GM19099 (cell line): ENCODE measurements around the gene GPR50.

Source experiments
- POLR2A ChIP-seq: IDR thresholded peaks from 3 replicates; pipeline ENCODE4 v1.6.1; 2011; ENCODE audit warnings: low read depth; ENCODE audit not compliant: insufficient read length; ENCODE audit errors: extremely low read depth

GPR50 gene

GRCh38 chrX:151181088-151181487, 4.7 kb downstream of the GPR50 start:
- TF ChIP-seq POLR2A: no peak

DNA sequence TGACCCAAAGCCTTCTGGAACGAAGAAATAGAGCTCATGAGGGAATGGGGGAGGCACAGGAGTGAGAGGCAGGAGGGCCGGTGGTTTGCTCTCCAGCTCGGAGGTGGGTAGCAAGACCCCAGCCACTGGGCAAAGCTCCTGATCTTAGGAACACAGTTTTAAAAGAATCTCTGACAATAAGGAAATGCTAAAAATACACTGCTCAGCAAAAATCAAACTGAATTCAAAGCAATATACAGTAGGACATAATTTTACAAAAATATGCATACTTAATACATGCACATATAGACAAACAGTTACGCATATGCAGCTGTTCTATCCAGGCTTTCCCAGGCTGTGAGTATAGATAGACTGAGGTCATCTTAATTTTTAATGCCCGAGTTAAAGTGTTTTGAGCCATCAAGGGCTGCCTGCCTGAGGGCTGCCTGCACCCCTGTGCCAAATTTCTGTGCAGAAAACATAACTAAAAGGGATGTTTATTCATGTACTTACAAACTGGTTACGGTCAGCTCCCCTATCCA, 6.9 kb downstream of the GPR50 start:
- TF ChIP-seq POLR2A: no peak

DNA sequence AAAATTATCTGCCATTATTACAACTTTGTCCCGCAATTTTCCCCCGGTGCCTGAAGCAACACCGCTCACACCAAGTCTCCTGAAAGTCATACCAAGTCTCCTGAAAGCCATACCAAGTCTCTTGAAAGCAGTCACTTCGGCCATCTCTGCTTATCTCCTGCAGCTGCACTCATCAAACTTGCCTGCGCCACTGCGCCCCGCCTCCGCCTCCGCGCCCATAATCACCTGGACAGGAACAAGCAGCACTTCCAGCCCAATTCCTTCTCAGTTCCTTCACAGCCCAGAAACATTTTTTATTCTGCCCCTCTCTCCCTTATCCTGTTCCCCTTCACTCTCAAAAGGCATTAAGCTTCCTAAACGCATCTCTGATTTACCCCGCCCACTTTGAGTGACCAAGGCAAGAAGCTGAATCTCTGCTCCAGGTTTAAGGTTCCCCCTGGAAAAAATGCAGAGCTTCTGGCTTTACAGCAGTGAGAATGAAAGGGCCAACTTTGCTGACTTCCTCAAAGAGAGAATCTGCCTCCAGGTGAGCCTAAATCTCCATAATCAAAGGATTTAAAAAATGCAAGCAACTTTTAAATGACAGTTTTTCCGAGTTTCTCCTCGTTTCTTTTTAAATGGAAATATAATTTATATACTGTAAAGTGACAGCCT, 7.7 kb downstream of the GPR50 start:
- TF ChIP-seq POLR2A: no peak

GRCh38 chrX:151184705-151185104, 8.3 kb downstream of the GPR50 start:
- no peak for TF ChIP-seq POLR2A

GRCh38 chrX:151206871-151207270, 30.5 kb downstream of the GPR50 start:
- no peak for TF ChIP-seq POLR2A

DNA sequence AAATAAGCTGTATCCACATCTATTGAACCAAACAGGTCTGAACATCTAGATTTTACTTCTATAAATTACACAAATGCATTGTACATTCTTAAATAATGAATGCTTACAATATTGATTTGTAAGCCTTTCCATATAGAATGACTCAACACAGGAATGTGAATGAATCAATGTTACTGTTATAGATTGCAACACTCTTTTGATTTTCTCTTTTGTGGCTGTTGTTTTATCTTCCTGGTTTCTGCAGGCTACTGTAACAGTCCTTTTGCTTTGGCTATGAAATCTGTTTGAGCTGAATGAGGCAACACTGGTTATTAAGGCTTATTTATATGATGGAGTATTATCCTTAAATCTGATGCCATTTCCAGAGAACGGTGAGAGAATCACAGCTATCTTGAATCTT, 49.5 kb downstream of the GPR50 start:
- no peak for TF ChIP-seq POLR2A

GRCh38 chrX:151226941-151227340, 50.6 kb downstream of the GPR50 start:
- no peak for TF ChIP-seq POLR2A

DNA sequence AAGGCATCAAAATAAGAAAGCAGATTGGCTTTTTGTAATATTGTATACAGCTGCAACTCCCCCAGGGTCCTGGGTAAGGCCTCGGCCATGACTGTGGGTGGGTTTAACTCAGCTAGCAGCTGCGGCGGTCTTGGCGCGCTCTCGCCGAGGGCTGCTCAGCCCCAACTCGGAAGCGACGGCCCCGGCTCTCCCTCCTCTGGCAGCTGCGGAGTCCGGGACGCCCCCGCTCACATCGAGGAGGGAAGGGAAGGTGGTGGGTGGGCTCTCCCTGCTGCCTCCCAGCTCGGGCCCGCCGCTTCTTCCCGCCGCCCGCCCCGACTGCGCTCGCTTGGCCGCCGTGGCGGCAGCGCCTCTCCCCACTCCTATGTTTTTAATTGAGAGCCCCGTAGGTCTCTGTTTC, 51.2 kb downstream of the GPR50 start:
- no peak for TF ChIP-seq POLR2A

- TF ChIP-seq POLR2A: no peak
Observed at GRCh38 chrX:151228935-151229334, 52.6 kb downstream of the GPR50 start.
